Middle frontal gyrus (tissue), 1 donor: ENCODE measurements around the gene PHF2.

Experiments used
- DNase-seq: peaks from one replicate; pipeline ENCODE4 v3.0.0-alpha.2; 2015; ENCODE audit warnings: low spot score; ENCODE audit errors: extremely low spot score

Gene PHF2

GRCh38 chr9:93576258-93577077 lies at the start of gene PHF2:
TSS of gene PHF2 (plus strand) at chr9:93576584. CDS start at chr9:93576774, 190 bp downstream.
- DNase-seq = no peak

- no peak for DNase-seq
Observed at GRCh38 chr9:93531374-93531773, 45.0 kb upstream of the PHF2 start.

GRCh38 chr9:93532141-93532540 lies 44.2 kb upstream of the PHF2 start:
- no peak for DNase-seq

- DNase-seq = no peak
Observed at GRCh38 chr9:93533863-93534262, 42.5 kb upstream of the PHF2 start.

GRCh38 chr9:93536167-93536566 lies 40.2 kb upstream of the PHF2 start:
- DNase-seq = no peak

GRCh38 chr9:93536874-93537273 lies 39.5 kb upstream of the PHF2 start:
- DNase-seq = no peak

- no peak for DNase-seq
Observed at GRCh38 chr9:93540305-93540704, 36.1 kb upstream of the PHF2 start.

- no peak for DNase-seq
Observed at GRCh38 chr9:93541005-93541404, 35.4 kb upstream of the PHF2 start.

- no peak for DNase-seq
Observed at GRCh38 chr9:93541581-93542349, 34.6 kb upstream of the PHF2 start.

- no peak for DNase-seq
Observed at GRCh38 chr9:93543117-93543516, 33.3 kb upstream of the PHF2 start.

GRCh38 chr9:93546356-93546755 lies 30.0 kb upstream of the PHF2 start:
- DNase-seq = no peak

- DNase-seq = no peak
Observed at GRCh38 chr9:93549611-93550010, 26.8 kb upstream of the PHF2 start.

GRCh38 chr9:93552923-93553322 lies 23.5 kb upstream of the PHF2 start:
- no peak for DNase-seq

GRCh38 chr9:93555370-93555769 lies 21.0 kb upstream of the PHF2 start:
- DNase-seq = no peak

- DNase-seq = no peak
Observed at GRCh38 chr9:93557366-93558137, 18.8 kb upstream of the PHF2 start.

GRCh38 chr9:93558503-93558902 lies 17.9 kb upstream of the PHF2 start:
- DNase-seq = no peak

- DNase-seq = no peak
Observed at GRCh38 chr9:93560991-93561390, 15.4 kb upstream of the PHF2 start.

GRCh38 chr9:93562157-93562556 lies 14.2 kb upstream of the PHF2 start:
- DNase-seq = no peak

- DNase-seq = no peak
Observed at GRCh38 chr9:93565089-93565488, 11.3 kb upstream of the PHF2 start.

- peak; percentile 96 for DNase-seq
Observed at GRCh38 chr9:93566408-93567270, 9.7 kb upstream of the PHF2 start.
